Loucy (cell line): ENCODE results near the gene DRAXIN.

Experiments
- CTCF ChIP-seq: fragments of 200-600 bp; sonication (generic); conservative IDR thresholded peaks from 2 replicates; pipeline ENCODE4 v1.5.1; 2014; ENCODE audit warnings: mild to moderate bottlenecking, antibody characterized with exemption, low read length
- EZH2phosphoT487 ChIP-seq: fragments of 200-600 bp; IDR thresholded peaks from 2 replicates; pipeline ENCODE4 v1.6.1; 2018; ENCODE audit warnings: antibody characterized with exemption, mild to moderate bottlenecking, moderate library complexity, borderline replicate concordance

- TF ChIP-seq CTCF (peak; percentile 99), EZH2phosphoT487 (no peak)
Observed at GRCh38 chr1:11749203-11749689, 57.7 kb downstream of the DRAXIN start.
